GM19397 (cell line): ENCODE results near the gene RAD9A.

ENCODE experiments used
- ATAC-seq: cut with Tn5 transposase; IDR thresholded peaks from one replicate; pipeline ENCODE4 v1.9.1; 2021; ENCODE audit warnings: mild to moderate bottlenecking, moderate library complexity; ENCODE audit not compliant: unreplicated experiment

The RAD9A gene

GRCh38 chr11:67407688-67408163 lies 15.9 kb downstream of the RAD9A start:
- no peak for ATAC-seq

- ATAC-seq: no peak
Measured at GRCh38 chr11:67408437-67409200, 16.8 kb downstream of the RAD9A start.

DNA sequence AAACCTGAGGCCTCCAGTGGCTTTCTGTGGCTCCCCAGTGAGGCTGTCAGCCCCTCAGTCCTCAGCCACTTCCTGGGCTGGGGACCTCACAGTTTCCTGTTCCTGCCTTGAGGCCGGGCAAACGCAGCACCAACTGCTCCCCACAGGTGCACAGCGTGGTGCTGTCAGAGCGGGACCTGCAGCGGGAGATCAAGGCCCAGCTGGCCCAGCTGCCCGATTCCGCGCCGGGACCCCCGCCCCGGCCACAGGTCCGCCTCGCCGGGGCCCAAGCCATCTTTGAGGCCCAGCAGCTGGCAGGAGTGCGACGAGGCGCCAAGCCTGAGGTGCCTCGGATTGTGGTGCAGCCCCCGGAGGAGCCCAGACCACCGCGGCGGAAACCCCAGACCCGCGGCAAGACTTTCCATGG lies 17.5 kb downstream of the RAD9A start:
- peak; percentile 59 for ATAC-seq

GRCh38 chr11:67409781-67410368 lies 18.1 kb downstream of the RAD9A start:
- no peak for ATAC-seq

DNA sequence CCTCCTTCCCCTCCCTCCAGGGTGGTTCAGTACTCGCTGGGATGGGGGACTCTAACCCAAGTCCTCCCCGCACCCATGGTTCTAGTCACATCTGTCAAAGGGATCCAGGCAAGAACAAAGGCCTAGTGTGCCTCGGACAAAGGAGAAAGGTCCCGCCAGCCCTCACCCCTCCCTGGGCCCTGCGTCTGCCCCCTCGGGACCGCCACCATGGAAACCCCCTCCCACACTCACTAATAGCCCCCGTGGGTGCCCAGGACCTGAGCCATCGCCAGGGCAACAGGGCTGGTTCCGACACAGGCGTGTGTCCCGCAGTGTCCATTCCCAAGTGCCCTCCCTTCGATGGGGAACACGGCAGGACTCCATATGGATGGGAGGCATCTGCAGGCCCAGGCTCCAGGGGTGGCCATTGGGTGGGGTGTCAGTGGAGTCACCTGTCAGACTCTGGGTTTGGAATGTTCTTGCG lies 18.6 kb downstream of the RAD9A start:
- no peak for ATAC-seq

DNA sequence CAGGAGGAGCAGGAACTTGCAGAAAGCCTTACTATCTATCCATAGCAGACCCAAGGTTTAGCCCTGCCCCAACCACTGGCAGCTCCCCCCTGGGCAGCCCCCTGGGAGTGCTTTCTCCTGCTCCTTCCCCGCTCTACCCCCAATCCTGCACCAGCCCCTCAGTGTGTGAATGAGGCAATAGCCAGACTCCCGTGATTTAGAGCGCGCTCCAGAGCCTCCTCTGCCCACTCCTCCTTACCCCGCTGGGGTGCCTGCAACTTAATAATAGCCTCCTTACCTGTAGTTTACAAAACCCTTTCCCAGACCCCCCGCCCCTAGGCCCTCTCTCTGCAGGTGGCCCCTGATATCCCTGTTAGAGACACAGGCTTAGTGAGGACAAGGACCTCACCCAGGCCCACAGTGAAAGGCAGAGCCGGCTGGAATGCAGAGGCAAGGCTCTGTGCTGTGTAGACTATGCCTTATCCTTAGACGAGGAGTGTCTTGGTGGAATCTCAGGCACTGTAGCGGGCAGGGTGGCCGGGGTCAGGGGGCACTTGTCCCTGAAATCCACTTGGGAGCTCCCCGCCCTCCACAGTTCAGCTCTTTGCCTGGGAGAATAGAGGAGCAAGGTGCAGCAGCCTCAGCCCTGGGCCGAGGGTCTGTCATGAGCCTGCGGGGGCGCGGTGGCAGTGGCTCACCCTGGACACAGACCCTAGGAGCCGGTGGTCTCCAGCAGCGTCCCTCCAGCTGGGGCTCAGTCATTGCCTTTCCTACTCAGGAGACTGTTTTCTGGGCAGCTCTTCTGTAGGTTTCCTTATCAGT lies 19.4 kb downstream of the RAD9A start:
- no peak for ATAC-seq

DNA sequence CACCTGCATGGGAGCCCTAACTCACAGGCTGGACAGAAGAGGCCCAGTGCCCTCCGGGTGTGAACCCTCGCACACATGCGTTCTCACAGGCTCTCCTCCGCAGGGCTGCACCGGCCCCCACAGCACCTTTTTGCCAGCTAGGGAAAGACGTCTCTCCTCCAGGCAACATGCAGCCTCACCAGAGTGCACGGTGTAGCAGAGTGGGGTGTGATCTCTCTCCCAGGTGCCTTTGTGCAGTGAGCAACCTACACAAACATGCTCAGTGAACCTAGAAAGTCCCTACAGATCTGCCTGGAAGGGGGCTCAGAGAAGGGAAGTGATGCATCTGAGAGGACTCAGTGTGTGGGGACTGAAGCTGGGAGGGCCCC lies 20.0 kb downstream of the RAD9A start:
- ATAC-seq: no peak

GRCh38 chr11:67412495-67413179 lies 20.9 kb downstream of the RAD9A start:
- ATAC-seq: no peak

GRCh38 chr11:67413266-67413849 lies 21.6 kb downstream of the RAD9A start:
- no peak for ATAC-seq

DNA sequence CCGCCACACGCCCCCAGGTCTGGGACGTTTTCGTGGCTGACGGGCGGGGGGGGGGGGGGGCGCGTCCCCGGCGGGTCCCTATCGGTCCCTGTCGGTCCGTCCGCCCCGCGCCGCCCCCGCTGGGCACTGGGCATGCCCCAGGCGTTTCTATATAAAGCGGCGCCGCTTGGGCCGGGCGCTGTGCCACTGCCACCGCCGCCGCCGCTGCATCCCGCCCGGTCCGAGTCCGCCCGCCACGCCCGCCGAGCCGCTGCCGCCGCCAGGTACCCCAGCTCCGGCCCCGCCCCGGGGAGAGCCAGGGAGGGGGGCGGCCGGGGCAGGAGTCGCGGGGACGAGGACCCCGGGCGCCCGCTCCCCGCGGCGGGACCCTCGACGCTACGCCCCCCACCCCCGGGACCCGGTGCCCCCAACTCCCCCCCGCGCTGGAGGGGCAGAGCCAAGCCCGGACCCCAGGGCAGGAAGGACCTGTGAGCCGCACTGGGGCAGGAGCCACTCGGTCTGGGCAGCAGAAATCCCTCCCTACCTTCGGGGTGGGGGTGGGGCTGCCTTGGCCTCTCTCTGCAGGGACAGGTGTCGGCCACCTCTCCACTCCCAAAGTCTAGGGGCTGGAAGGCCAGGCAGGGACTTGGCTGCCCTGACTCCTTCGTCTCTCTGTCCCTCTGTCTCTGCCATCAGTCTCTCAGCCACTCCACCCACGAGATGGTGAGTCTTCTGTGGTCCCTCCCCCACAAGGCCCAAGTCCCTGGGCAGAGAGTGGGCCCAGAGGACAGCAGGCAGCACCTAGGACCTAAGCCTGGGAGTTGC lies 23.9 kb downstream of the RAD9A start, which contains the start of gene CARNS1:
TSS of gene CARNS1 (plus strand) at position 178 of the 804 bp plus-strand sequence. CDS start at position 700, 522 bp downstream.
- ATAC-seq: no peak

DNA sequence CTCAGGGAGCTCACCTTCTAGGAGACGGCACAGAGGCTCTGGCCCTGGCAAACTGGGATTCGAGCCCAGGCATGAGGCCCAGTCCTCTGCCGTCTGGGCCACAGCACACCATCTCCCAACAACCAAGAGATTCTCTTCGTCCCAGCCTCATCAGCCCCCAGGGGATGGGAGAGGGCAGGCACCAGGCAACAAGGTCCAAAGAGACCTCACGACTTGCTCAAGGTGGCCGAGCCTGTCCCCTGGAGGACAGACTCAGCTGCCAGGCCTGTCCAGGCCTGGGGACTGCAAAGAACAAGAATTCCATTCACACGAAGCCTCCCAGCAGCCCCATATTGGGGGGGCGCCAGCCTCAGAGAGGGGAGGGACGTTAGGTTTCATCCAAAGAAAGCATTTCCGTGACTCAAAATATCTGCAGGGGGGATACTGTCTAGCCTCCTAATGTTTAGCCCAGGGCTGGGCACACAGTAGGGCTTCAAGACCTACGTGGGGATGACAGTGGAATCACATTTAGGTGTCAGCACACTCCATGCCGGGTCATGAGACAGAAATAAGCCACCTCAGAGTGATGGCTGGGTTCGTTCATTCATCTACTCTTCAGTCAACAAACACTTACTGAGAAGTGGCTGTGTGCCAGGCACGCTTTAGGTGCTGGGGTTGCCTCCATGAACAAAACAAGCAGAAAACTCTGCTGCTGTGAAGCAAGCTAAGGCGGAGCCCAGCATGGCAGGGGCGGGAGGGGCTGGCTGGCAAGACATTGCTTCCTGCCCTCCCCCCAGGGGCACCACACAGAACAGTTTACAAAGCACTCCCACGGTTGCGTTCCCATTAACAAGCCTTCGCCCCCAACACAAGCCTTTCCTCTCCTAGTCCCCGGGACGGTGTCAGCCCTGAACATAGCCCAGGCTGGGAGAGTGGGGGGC lies 24.9 kb downstream of the RAD9A start:
- ATAC-seq: no peak

DNA sequence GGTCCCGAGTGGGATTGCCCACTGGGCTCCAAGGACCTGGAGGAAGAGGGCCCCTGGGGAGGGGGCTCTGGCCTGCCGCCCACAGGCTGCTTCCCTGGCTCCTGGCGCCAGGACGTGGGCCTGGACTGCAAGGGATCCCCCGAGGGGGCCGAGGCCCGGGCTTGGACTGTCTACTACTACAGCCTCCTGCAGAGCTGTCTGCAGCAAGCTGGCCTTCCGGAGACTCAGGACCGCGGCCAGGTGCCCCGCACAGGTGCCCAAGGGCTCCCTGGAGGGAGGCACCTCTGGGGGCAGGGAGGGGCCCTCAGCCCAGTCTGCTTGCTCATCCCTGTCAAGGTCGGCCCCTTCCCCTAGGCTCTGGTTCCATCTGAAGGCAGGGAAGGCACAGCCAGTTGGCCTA lies 25.6 kb downstream of the RAD9A start:
- no peak for ATAC-seq

GRCh38 chr11:67418476-67419281 lies 26.9 kb downstream of the RAD9A start:
- ATAC-seq: no peak

- ATAC-seq: no peak
Measured at GRCh38 chr11:67419325-67420049, 27.7 kb downstream of the RAD9A start.

GRCh38 chr11:67420147-67420645 lies 28.4 kb downstream of the RAD9A start:
- no peak for ATAC-seq

GRCh38 chr11:67420646-67421429 lies 29.1 kb downstream of the RAD9A start:
- peak; percentile 83 for ATAC-seq
